ENCODE measurements around the gene SLC25A33. TPM values are rescaled to one million over a fixed set of nuclear protein-coding genes. Genes with fewer than 3 reads are reported as not detected.

The SLC25A33 gene
- total RNA-seq, 1 experiment from 2014 or later, result 11.8 TPM

- Histone ChIP-seq H3K9ac (ENCODE audit: low read length) (peak overlapping the region; percentile 67), H4K20me1 (ENCODE audit: low read length) (peaks cover 7% of the 10 kb centered on the region; the same call in 1 of the 2 replicates), H3K4me3 (ENCODE audit: low read length) (peak overlapping the region; percentile 85), H3K4me1 (ENCODE audit: insufficient read depth, low read length) (peaks cover 24% of the 10 kb centered on the region), H3K4me2 (ENCODE audit: low read length) (peak overlapping the region; percentile 93), H3K9me2 (replicated peaks; ENCODE audit: low read length) (no peaks in the 10 kb centered on the region), H2AFZ (ENCODE audit: low read length) (peak overlapping the region; percentile 63), H3K27me3 (ENCODE audit: low read length) (no peaks in the 10 kb centered on the region), H3K36me3 (ENCODE audit: low read depth, low read length) (no peaks in the 10 kb centered on the region), H3K27ac (ENCODE audit: low read length) (no peak overlapping the region), H3K9me3 (ENCODE audit: low read length) (no peaks in the 10 kb centered on the region), H3F3A (ENCODE audit: low read length, unreplicated experiment) (no peaks in the 10 kb centered on the region), H3K79me2 (ENCODE audit: low read length) (peaks cover 52% of the 10 kb centered on the region)
- CTCF ChIA-PET, result interaction anchor here (0.6 kb wide), 2 partner anchors 47 to 374 kb away, joined by 3 read pairs; no protein-coding TSS in a partner anchor
- BruUV-seq (replicated peaks), result no TSS peak
- POLR2A ChIA-PET (ENCODE audit: unreplicated experiment), result interaction anchor here (0.6 kb wide), 1 partner anchor 403 kb away, joined by 3 read pairs; the partner anchor contains the start of genes LZIC and NMNAT1
- ATAC-seq (peak; percentile 51), DNase-seq (peak; percentile 47)
- intact Hi-C loops (cut with micrococcal nuclease), result loop anchor here (2.0 to 5.0 kb wide), 2 partner anchors 15 to 32 kb away; no protein-coding TSS in a partner anchor
- TF ChIP-seq CTCF (conservative IDR thresholded peaks at IDR 0.05; ENCODE audit: low read depth, low read length), result no peak
- TF ChIP-seq EZH2 (IDR thresholded peaks at IDR 0.05; ENCODE audit: low read length, unreplicated experiment), result no peak
- TF ChIP-seq EZH2phosphoT487 (IDR thresholded peaks at IDR 0.05; ENCODE audit: borderline replicate concordance, low read length), result no peak
Measured at GRCh38 chr1:9539829-9540550, 725 bp downstream of the SLC25A33 start.

- Histone ChIP-seq H4K20me1 (ENCODE audit: low read length) (peaks cover 10% of the 10 kb centered on the region; the same call in 1 of the 2 replicates), H3K27me3 (ENCODE audit: low read length) (no peaks in the 10 kb centered on the region), H3K36me3 (ENCODE audit: low read depth, low read length) (no peaks in the 10 kb centered on the region), H3K79me2 (ENCODE audit: low read length) (peaks cover 71% of the 10 kb centered on the region), H3K9me3 (ENCODE audit: low read length) (no peaks in the 10 kb centered on the region), H3K9me2 (replicated peaks; ENCODE audit: low read length) (no peaks in the 10 kb centered on the region), H3K4me2 (ENCODE audit: low read length) (peak overlapping the region; percentile 93), H3K27ac (ENCODE audit: low read length) (no peak overlapping the region), H2AFZ (ENCODE audit: low read length) (no peak overlapping the region), H3K4me1 (ENCODE audit: insufficient read depth, low read length) (peaks cover 24% of the 10 kb centered on the region), H3F3A (ENCODE audit: low read length, unreplicated experiment) (no peaks in the 10 kb centered on the region), H3K9ac (ENCODE audit: low read length) (no peak overlapping the region), H3K4me3 (ENCODE audit: low read length) (no peak overlapping the region)
- DNase-seq, result peak; percentile 34
- no TSS peak for BruUV-seq (replicated peaks)
- CTCF ChIA-PET, result no interaction called here
- POLR2A ChIA-PET (ENCODE audit: unreplicated experiment), result no interaction called here
- TF ChIP-seq EZH2 (IDR thresholded peaks at IDR 0.05; ENCODE audit: low read length, unreplicated experiment), result no peak
- no peak for TF ChIP-seq CTCF (conservative IDR thresholded peaks at IDR 0.05; ENCODE audit: low read depth, low read length)
- TF ChIP-seq EZH2phosphoT487 (IDR thresholded peaks at IDR 0.05; ENCODE audit: borderline replicate concordance, low read length), result no peak
- ATAC-seq, result no peak
- intact Hi-C loops (cut with micrococcal nuclease), result no loop called here
Measured at GRCh38 chr1:9542430-9542829, 3.2 kb downstream of the SLC25A33 start.

GRCh38 chr1:9544926-9545325, 5.7 kb downstream of the SLC25A33 start:
- ChIA-PET CTCF (no interaction called here), POLR2A (ENCODE audit: unreplicated experiment) (no interaction called here)
- H2AFZ ChIP-seq (ENCODE audit: low read length), result no peak overlapping the region
- H3K9me3 ChIP-seq (ENCODE audit: low read length), result no peaks in the 10 kb centered on the region
- no peaks in the 10 kb centered on the region for H3K9me2 ChIP-seq (replicated peaks; ENCODE audit: low read length)
- no peak overlapping the region for H3K9ac ChIP-seq (ENCODE audit: low read length)
- ATAC-seq, result no peak
- no peaks in the 10 kb centered on the region for H3F3A ChIP-seq (ENCODE audit: low read length, unreplicated experiment)
- no peaks in the 10 kb centered on the region for H3K36me3 ChIP-seq (ENCODE audit: low read depth, low read length)
- intact Hi-C loops (cut with micrococcal nuclease), result no loop called here
- no peak overlapping the region for H3K4me3 ChIP-seq (ENCODE audit: low read length)
- H3K4me2 ChIP-seq (ENCODE audit: low read length), result no peak overlapping the region
- no peak for DNase-seq
- peaks cover 14% of the 10 kb centered on the region; the same call in 1 of the 2 replicates for H4K20me1 ChIP-seq (ENCODE audit: low read length)
- BruUV-seq (replicated peaks), result no TSS peak
- TF ChIP-seq EZH2phosphoT487 (IDR thresholded peaks at IDR 0.05; ENCODE audit: borderline replicate concordance, low read length) (no peak), EZH2 (IDR thresholded peaks at IDR 0.05; ENCODE audit: low read length, unreplicated experiment) (no peak), CTCF (conservative IDR thresholded peaks at IDR 0.05; ENCODE audit: low read depth, low read length) (no peak)
- peaks cover 10% of the 10 kb centered on the region for H3K4me1 ChIP-seq (ENCODE audit: insufficient read depth, low read length)
- no peaks in the 10 kb centered on the region for H3K27me3 ChIP-seq (ENCODE audit: low read length)
- H3K79me2 ChIP-seq (ENCODE audit: low read length), result peaks cover 90% of the 10 kb centered on the region
- H3K27ac ChIP-seq (ENCODE audit: low read length), result no peak overlapping the region

All from PC-3 (cell line).